ENCODE data around the gene ATG9A. TPM values are rescaled to one million over a fixed set of nuclear protein-coding genes. Genes with fewer than 3 reads are reported as not detected.

ATG9A gene
- total RNA-seq, 1 experiment from 2014 or later = 46.4 TPM

DNA sequence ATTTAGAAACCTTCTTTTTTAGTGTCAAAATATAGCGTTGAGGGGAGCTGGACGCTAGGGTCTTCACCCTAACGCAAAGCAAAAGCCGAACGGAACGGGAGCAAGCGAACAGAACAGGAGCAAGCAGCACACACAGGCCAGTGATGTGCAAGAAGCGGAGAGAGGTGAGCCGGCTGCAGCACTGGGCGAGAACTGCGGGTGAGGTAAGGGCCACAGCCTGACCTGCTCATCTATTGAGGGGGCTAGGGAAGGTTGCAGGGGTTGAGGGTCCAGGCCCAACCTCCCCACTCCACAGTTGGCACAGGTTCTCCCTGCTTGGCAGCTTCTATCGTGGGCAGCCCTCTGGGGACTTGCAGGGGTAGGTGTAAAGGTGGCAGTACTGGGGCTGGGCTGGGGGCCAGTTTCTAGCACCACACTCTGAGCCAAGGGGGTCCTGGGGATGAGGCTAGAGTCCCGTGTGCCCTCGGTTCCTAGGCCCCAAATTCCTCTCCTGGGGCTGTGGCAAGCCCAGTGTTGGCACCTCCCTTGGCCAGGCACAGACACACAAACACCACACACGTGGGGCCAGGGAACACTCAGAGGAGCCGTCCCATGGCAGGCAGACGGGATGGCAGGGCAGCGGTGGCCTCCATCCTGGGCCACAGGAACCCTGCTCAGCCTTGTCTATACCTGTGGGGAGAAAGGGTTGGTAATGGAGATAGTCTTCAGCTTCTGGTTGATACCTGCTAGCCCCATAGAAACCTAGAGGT lies 9.5 kb downstream of the ATG9A start:
- Histone ChIP-seq H2BK12ac (ENCODE audit: insufficient read length, low read depth, low read length) (no peak overlapping the region), H3K4me1 (ENCODE audit: insufficient read depth, low read length) (no peaks in the 10 kb centered on the region), H4K20me1 (ENCODE audit: control insufficient read depth, insufficient read depth, insufficient read length) (no peaks in the 10 kb centered on the region), H3K27me3 (ENCODE audit: insufficient read depth, low read length) (no peaks in the 10 kb centered on the region), H3K4ac (ENCODE audit: low read depth, low read length) (no peak overlapping the region), H3K9ac (ENCODE audit: extremely low read depth, insufficient read length, low read length) (no peak overlapping the region), H4K8ac (replicated peaks; ENCODE audit: insufficient read length, low read depth, low read length) (no peak overlapping the region), H3K9me3 (ENCODE audit: control insufficient read depth, low read depth, low read length) (no peaks in the 10 kb centered on the region), H2BK5ac (ENCODE audit: insufficient read length, low read length) (no peak overlapping the region), H2BK120ac (ENCODE audit: low read depth, low read length, poor library complexity, severe bottlenecking) (no peak overlapping the region), H2AK5ac (ENCODE audit: insufficient read length, low read length) (no peak overlapping the region), H3T11ph (ENCODE audit: low read length) (no peak overlapping the region), H2BK20ac (ENCODE audit: low read depth, low read length, poor library complexity, severe bottlenecking) (no peak overlapping the region), H2AFZ (ENCODE audit: low read length) (no peak overlapping the region), H3K4me2 (ENCODE audit: insufficient read depth, insufficient read length, low read length) (no peak overlapping the region), H3K79me2 (ENCODE audit: insufficient read depth, low read length) (no peaks in the 10 kb centered on the region), H3K23me2 (ENCODE audit: insufficient read length, low read depth, low read length, poor library complexity, severe bottlenecking) (peaks cover 7% of the 10 kb centered on the region), H2BK15ac (ENCODE audit: low read depth, low read length) (no peak overlapping the region), H4K91ac (ENCODE audit: insufficient read length, low read depth, low read length) (no peak overlapping the region), H3K79me1 (ENCODE audit: insufficient read depth, low read depth, low read length, poor library complexity, severe bottlenecking) (no peaks in the 10 kb centered on the region), H4K5ac (ENCODE audit: insufficient read length, low read depth, low read length) (no peak overlapping the region), H3K56ac (ENCODE audit: insufficient read length, low read depth, low read length) (no peak overlapping the region), H3K23ac (ENCODE audit: insufficient read length, low read depth, low read length) (no peak overlapping the region), H3K18ac (ENCODE audit: insufficient read length, low read depth, low read length) (no peak overlapping the region), H3K27ac (ENCODE audit: insufficient read length, low read depth, low read length) (no peak overlapping the region), H3K14ac (ENCODE audit: insufficient read depth, low read length) (no peak overlapping the region)
- H3K27me3 Mint-ChIP-seq (ENCODE audit: low read depth) = peaks cover 3% of the 10 kb centered on the region; the same call in 1 of the 2 replicates
- H3K36me3 Mint-ChIP-seq (ENCODE audit: insufficient read depth in 1 of 3, low read depth in 3 of 3) = peaks cover 30 to 59% (median 57%) of the 10 kb centered on the region in 3 experiments
- TF ChIP-seq, protein P1, sequence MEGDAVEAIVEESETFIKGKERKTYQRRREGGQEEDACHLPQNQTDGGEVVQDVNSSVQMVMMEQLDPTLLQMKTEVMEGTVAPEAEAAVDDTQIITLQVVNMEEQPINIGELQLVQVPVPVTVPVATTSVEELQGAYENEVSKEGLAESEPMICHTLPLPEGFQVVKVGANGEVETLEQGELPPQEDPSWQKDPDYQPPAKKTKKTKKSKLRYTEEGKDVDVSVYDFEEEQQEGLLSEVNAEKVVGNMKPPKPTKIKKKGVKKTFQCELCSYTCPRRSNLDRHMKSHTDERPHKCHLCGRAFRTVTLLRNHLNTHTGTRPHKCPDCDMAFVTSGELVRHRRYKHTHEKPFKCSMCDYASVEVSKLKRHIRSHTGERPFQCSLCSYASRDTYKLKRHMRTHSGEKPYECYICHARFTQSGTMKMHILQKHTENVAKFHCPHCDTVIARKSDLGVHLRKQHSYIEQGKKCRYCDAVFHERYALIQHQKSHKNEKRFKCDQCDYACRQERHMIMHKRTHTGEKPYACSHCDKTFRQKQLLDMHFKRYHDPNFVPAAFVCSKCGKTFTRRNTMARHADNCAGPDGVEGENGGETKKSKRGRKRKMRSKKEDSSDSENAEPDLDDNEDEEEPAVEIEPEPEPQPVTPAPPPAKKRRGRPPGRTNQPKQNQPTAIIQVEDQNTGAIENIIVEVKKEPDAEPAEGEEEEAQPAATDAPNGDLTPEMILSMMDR (conservative IDR thresholded peaks at IDR 0.05) = no peak
- no peaks in the 10 kb centered on the region for H3K9me3 Mint-ChIP-seq
- DNase-seq = no peak
- peak overlapping the region in 1 of 2 experiments; percentile 50; a peak in 3 of 5 replicates for H3K4me3 Mint-ChIP-seq
- H3K4me1 Mint-ChIP-seq = peaks cover 19 to 23% of the 10 kb centered on the region in 2 experiments
- whole genome bisulfite sequencing (ENCODE audit: extremely low coverage, insufficient read length, low lambda C conversion rate) = no CpG with 5 or more reads among the region's 18 CpGs
- H3K27ac Mint-ChIP-seq = no peak overlapping the region

Measured in H9 (cell line).